CD4-positive, alpha-beta T cell treated with Interferon alpha-2 for 1 hour (primary cell): ENCODE measurements around the gene PHF24.
"Not testable (repeated sequence)": the region's sequence is repeated elsewhere in the genome, so short reads cannot be mapped to it uniquely, and the experiment has no call there.

Experiments
- DNase-seq, 2 donors: peaks; one replicate each; pipeline ENCODE4 v3.0.0-alpha.2; 2020 to 2022

The PHF24 gene

DNA sequence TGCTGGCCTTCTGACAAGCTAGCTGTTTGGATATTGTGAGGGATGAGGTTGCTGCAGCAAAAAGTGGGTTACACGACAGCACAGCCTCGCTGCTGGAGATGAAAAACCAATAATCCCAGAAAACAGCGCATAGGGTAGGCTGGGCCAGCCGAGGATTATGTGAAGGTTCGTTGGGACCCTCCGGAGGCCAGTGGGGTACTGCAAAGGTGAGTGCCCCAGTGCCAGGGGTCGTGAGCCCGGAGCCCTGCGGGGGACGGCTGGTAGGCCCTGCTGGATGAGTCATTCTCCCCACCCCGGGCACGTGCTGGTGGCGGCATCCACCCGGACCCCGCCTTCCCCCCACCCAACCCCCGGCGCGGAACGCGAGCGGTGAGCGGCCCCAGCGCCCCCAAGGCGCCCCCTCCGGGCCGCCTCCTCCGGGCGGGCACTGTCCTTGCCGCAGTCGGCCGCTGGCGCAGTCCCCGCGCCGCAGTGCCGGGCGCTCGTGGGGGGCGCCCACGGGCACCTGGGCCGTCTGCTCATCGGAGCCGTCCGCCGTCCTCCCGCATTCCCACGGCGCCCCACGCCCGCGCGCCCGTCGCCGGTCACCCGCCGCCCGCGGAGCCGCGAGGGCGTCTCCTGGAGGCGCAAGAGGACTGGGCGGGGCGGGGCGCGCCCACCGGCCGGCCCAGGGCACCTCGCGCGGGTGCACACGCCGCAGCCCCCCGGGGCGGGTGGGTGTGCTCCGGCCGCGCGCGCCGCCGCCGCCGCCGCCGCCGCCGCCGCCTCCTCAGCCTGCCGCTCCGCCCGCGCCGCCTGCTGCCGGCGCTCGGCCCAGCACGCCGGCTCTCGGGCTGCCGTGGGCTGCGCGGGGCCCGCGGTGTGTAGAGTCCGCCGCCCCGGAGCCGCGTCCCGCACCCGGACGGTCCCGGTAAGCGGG lies at the start of gene PHF24:
TSS of gene PHF24 (plus strand) at position 794 of the 919 bp plus-strand sequence. CDS start 13,014 bp downstream, outside the sequence.
- DNase-seq: peak in 1 of 2 donors; percentile 10

DNA sequence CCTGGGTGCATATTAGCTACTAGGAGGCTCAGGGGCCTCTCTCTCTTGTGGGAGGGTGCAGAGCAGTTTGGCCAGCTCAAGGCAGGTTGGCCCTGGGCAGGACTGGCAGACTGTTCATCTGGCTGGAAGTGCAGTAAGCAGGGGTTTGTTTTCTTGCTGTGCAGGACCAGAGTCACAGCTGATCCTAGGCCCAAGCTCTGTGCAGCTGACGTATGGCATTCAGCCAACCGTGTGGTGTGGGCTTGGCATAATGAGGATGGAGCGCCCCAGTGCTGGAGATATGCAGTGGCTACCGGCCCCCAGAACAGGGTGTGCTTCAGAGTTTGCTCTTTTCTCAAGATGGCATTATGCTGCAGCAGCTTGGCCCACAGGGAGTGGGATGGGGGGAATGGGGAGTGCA lies 31.0 kb upstream of the PHF24 start:
- DNase-seq: no peak

DNA sequence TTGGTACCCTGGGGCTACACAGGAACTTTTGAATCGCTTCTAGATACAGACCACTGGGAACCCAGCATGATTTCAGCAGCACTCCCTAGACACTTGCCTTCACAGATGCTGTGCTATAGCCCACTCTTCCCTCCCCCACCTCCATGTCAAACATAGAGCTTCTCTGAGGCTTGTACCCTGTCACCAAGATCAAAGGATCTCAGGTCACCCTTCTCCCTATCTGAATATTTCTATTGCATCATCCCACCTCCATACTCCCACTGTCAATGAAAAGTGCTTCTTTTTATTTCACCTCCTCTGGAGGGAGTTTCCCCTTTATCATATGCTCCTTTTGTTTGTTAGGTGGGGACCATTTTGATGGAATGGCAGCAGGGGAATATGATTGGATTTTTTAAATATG lies 29.2 kb upstream of the PHF24 start:
- DNase-seq: no peak

GRCh38 chr9:34929506-34930102 lies 28.5 kb upstream of the PHF24 start:
- peak in 1 of 2 donors; percentile 22 for DNase-seq

DNA sequence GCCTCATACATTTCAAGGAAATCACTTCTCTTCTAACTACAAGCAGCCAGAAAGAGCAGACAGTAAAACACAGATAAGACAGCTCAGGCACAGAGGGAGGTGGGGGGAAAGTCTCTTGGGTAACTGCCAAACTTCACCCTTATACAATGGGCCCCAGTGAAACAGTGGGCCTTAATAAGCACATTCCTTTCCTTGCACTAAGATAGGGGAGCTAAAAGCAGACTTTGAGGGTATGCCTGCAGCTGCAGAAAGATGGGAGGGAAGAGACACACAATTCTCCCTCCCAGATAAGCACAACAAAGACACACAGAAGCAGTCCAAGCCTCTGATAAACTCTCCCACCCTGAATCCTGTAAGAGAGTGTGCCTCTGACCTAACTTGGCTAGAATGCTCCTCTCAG lies 18.1 kb upstream of the PHF24 start:
- DNase-seq: not testable (repeated sequence)

DNA sequence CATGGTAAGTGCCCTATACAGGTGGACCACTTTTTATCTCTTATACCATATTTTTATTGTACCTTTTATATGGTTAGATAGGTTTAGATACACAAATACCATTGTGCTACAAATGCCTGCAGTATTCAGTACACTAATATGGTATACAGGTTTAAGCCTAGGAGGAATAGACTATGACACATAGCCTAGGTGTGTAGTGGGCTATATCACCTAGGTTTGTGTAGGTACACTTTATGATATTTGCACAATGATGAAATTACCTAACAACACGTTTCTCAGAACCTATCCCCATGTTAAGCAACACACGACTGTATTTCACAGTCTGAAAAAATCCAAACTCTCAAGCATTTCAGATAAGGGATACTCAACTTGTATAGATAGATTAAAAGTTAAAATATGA lies 9.6 kb upstream of the PHF24 start:
- no peak for DNase-seq

DNA sequence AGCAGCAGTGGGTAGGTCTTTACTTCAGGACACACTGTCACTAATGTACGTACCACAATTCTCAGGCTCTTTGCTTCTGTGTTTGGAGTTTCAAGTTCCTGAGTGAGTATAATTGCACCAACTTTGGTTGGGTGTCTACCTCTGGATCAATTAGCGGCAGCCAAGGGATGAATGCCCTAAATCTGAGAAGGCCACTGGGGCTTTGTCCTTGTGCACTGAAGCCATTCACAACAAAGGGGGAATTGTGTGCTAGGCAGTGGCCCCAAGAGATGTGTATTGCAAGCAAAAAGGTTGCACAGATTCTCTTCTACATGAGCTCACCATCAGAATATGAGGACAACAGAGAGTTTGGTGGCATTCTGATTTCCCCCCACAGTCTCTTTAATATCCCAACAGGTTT lies 3.9 kb upstream of the PHF24 start:
- DNase-seq: no peak

- DNase-seq: not testable (repeated sequence)
Observed at GRCh38 chr9:34956066-34956465, 2.0 kb upstream of the PHF24 start.

DNA sequence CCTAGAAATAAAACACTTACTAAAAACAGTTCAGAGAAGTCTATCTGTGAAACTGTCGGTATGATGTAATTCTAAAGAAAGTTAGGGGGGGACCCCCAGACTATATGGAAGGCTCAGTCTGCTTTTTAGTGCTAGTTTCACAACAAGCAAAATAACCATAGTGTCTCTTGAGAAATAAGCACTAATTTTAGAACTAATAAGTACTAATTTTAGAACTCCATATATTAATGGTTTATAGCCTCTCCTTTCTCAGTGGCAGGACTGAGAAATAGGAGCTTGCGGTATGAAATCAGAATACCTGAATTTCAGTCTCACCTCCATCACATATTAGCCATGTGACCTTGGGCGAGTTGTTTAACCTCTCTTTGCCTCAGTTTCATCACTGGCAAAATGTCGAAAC lies 1.4 kb upstream of the PHF24 start:
- DNase-seq: no peak

DNA sequence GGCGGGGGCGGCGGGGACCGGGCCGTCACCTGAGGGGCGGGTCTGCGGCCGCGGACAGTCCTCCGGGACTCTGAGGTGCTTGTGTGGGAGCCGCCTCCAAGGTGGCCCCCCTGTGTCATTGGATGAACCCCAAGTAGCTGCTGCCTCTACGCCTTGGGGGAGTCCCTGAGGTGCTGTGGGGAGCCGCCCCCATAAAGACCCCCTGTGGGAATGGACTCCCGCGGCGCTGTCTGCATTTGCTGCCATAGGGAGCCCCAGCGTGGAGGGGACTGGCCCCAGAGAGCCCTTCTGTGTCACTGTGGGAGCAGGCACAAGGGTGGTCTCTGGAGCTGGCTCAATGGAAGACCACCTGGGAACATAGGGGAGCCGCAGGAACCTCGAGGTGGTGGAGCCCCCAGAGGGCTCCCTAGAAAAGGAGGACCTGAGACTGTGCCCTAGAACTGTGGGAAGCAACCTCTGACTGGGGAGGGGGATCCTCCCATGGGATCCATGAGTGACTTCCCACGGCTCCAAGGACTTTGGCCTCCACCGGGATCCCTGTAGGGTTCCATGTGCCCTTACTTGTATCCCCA lies 412 bp downstream of the PHF24 start:
- DNase-seq: no peak

- no peak for DNase-seq
Observed at GRCh38 chr9:34959461-34959860, 1.4 kb downstream of the PHF24 start.

GRCh38 chr9:34961574-34962490 lies 3.7 kb downstream of the PHF24 start:
- DNase-seq: no peak

- no peak for DNase-seq
Observed at GRCh38 chr9:34962546-34962945, 4.5 kb downstream of the PHF24 start.

DNA sequence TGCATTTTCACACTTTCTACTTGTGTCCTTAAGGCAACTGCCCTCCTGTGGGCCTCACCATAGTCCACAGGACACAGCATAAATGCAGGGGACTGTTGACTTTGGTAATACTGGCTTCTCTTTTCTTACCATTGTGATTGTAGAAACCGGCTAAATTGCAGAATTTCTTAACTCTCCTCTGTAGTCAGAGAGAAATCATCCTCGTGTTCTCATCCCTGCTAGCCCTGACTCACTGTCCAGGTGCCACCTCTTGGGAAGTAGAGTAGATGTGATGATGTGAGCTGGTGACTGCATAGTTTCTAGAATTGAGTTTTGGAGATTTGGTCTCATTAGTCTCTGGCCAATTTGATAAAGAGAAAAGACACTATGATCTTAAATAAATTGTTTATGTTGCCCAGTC lies 5.5 kb downstream of the PHF24 start:
- no peak for DNase-seq

DNA sequence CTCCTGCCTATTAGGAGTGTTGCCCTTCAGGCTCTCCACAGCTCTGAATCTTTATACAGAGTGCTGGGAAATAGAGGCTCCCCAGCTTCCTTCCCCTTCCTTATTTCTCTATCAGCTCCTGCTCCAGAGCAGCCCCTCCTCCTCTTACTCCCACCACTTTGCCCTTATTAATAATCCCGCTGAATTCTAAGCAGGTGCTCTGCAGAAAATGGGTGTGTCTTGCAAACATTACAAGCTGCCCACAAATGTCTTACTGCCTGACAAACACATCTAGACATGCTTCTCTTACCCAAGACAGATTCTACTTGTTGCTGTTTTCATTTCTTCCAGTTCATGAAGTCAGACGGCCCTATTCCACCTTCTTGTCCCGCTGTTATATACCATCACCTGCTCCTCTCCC lies 6.4 kb downstream of the PHF24 start:
- DNase-seq: no peak

- no peak for DNase-seq
Observed at GRCh38 chr9:34971146-34971811, 13.2 kb downstream of the PHF24 start.

DNA sequence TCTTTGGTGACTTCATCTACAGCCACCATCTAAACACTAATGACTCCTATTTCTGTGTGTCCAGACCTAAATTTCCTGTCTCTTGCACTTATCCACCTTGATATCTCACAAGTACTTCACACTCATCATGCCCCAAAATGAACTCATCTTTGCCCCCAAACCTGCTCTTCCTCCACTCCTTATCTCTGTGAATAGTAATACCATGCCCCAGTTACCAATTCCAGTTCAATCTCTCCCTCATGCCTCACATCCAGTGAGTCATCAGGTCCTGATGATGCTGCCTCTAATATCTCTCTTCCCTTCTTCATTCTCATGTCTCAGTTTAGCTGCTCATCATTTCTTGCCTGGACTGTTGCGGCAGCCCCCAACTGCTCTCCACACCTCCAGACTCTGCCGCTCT lies 16.6 kb downstream of the PHF24 start:
- no peak for DNase-seq

- no peak for DNase-seq
Observed at GRCh38 chr9:34976441-34976840, 18.4 kb downstream of the PHF24 start.

- DNase-seq: no peak
Observed at GRCh38 chr9:34976992-34977391, 18.9 kb downstream of the PHF24 start.

GRCh38 chr9:34980181-34980761 lies 22.2 kb downstream of the PHF24 start:
- DNase-seq: no peak

DNA sequence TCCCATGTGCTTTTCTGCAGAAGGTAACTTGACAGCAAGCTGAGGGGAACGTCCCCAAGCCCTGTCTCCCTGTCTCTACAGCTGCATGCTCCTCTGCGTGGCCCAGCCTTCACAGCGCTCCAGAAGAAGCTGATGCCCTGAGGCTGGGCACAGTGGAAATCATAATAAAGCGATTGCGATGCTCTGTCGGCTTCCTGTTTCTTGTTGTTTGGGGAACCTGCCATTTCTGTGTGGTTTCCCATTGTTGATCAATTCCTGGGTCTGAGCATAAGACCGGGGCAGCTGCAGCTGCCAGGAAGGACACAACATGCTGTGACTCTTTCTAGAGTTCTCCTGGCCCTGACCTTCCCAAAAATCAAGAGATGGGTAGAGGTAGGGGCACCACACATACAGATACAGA lies 24.3 kb downstream of the PHF24 start:
- DNase-seq: no peak

DNA sequence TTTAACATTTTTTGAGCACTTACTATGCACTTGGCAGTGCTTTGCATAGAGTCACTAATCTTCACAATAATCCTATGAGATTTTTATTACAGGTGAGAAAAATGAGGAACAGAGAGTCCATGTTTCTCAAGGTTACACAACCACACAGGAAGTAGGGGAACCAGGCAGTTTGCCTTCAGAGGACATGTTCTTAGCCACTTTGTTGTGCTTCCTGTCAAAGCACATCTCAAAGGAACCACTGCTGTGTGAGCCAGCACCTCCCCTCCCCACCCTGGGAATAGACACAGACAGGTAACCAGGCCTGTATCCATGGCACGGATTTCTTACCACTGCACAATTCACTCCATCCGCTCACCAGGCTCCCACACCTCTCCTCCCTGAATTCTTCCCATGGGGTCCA lies 25.1 kb downstream of the PHF24 start:
- DNase-seq: peak in 1 of 2 donors; percentile 23
